NCI-H2227 (cell line): ENCODE measurements around the gene SLC66A1.
"Not testable (repeated sequence)": the region's sequence is repeated elsewhere in the genome, so short reads cannot be mapped to it uniquely, and the experiment has no call there.

Experiments
- DNase-seq: peaks from one replicate; lab custom pipeline; 2025; ENCODE audit not compliant: unreplicated experiment; lab: John Stamatoyannopoulos, UW

SLC66A1 gene

GRCh38 chr1:19304081-19304480 lies 8.0 kb upstream of the SLC66A1 start:
- not testable (repeated sequence) for DNase-seq

GRCh38 chr1:19305880-19306279 lies 6.2 kb upstream of the SLC66A1 start:
- no peak for DNase-seq

GRCh38 chr1:19306941-19307340 lies 5.2 kb upstream of the SLC66A1 start:
- no peak for DNase-seq

- no peak for DNase-seq
Measured at GRCh38 chr1:19307794-19308508, 4.2 kb upstream of the SLC66A1 start.

- DNase-seq: no peak
Measured at GRCh38 chr1:19308509-19308907, 3.6 kb upstream of the SLC66A1 start.

- DNase-seq: no peak
Measured at GRCh38 chr1:19309123-19309813, 2.9 kb upstream of the SLC66A1 start.

- no peak for DNase-seq
Measured at GRCh38 chr1:19310061-19310460, 2.1 kb upstream of the SLC66A1 start.

GRCh38 chr1:19310720-19311502 lies 1.2 kb upstream of the SLC66A1 start:
- peak; percentile 20 for DNase-seq

- DNase-seq: no peak
Measured at GRCh38 chr1:19311503-19311930, 609 bp upstream of the SLC66A1 start.

GRCh38 chr1:19312782-19313635 lies 883 bp downstream of the SLC66A1 start:
- no peak for DNase-seq

- no peak for DNase-seq
Measured at GRCh38 chr1:19313636-19313959, 1.5 kb downstream of the SLC66A1 start.

GRCh38 chr1:19313961-19314882 lies 2.1 kb downstream of the SLC66A1 start:
- DNase-seq: no peak

- DNase-seq: no peak
Measured at GRCh38 chr1:19315378-19316198, 3.5 kb downstream of the SLC66A1 start.

GRCh38 chr1:19317126-19317910 lies 5.2 kb downstream of the SLC66A1 start:
- no peak for DNase-seq

- DNase-seq: no peak
Measured at GRCh38 chr1:19319196-19319595, 7.1 kb downstream of the SLC66A1 start.

GRCh38 chr1:19321071-19321470 lies 8.9 kb downstream of the SLC66A1 start:
- DNase-seq: no peak

GRCh38 chr1:19322481-19322880 lies 10.4 kb downstream of the SLC66A1 start:
- no peak for DNase-seq

GRCh38 chr1:19323987-19324664 lies 12.0 kb downstream of the SLC66A1 start:
- no peak for DNase-seq
